NB4 (cell line): ENCODE data around the gene CCDC121.
"Not testable (repeated sequence)": the region's sequence is repeated elsewhere in the genome, so short reads cannot be mapped to it uniquely, and the experiment has no call there.

Source experiments
- DNase-seq: peaks from one replicate; pipeline ENCODE4 v3.0.0; 2010; ENCODE audit warnings: low read depth
- H3K4me3 ChIP-seq: one replicate; pipeline ENCODE4 v1.5.1; 2011; ENCODE audit warnings: mild to moderate bottlenecking, low read depth, low read length, moderate library complexity
- MYC ChIP-seq: IDR thresholded peaks from 2 replicates; pipeline ENCODE4 v1.6.1; 2011; ENCODE audit warnings: low read depth, low read length
- POLR2A ChIP-seq: IDR thresholded peaks from 2 replicates; pipeline ENCODE4 v1.6.1; 2011; ENCODE audit warnings: mild to moderate bottlenecking; ENCODE audit not compliant: insufficient read length; ENCODE audit errors: extremely low read depth
- TF ChIP-seq, protein P1 (sequence below): IDR thresholded peaks from one replicate; pipeline ENCODE4 v1.5.1; 2012; ENCODE audit warnings: low read depth, low read length
- TF ChIP-seq, protein P2 (sequence below): IDR thresholded peaks from 2 replicates; pipeline ENCODE4 v1.6.1; 2011; ENCODE audit warnings: low read depth, low read length

The CCDC121 gene

DNA sequence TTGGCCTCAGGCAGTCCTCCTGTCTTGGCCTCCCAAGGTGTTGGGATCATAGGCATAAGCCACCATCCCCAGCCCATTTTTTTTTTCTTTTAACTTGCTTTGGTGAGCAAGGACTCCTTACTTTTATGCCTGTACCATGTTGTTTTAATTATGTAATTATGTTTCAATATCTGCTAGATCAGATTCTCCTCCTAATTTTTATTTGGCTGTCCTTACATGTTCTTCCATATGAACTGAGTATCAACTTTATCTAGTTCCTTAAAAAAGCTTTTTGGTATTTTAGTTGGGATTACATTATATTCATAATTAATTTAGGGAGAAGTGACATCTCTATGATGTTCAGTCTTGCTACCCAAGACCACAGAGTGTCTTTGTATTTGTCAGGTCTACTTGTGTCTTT lies 16.4 kb upstream of the CCDC121 start:
- DNase-seq = no peak
- H3K4me3 ChIP-seq = no peak overlapping the region
- TF ChIP-seq, protein P1, sequence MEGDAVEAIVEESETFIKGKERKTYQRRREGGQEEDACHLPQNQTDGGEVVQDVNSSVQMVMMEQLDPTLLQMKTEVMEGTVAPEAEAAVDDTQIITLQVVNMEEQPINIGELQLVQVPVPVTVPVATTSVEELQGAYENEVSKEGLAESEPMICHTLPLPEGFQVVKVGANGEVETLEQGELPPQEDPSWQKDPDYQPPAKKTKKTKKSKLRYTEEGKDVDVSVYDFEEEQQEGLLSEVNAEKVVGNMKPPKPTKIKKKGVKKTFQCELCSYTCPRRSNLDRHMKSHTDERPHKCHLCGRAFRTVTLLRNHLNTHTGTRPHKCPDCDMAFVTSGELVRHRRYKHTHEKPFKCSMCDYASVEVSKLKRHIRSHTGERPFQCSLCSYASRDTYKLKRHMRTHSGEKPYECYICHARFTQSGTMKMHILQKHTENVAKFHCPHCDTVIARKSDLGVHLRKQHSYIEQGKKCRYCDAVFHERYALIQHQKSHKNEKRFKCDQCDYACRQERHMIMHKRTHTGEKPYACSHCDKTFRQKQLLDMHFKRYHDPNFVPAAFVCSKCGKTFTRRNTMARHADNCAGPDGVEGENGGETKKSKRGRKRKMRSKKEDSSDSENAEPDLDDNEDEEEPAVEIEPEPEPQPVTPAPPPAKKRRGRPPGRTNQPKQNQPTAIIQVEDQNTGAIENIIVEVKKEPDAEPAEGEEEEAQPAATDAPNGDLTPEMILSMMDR = no peak
- no peak for TF ChIP-seq MYC
- no peak for TF ChIP-seq POLR2A

DNA sequence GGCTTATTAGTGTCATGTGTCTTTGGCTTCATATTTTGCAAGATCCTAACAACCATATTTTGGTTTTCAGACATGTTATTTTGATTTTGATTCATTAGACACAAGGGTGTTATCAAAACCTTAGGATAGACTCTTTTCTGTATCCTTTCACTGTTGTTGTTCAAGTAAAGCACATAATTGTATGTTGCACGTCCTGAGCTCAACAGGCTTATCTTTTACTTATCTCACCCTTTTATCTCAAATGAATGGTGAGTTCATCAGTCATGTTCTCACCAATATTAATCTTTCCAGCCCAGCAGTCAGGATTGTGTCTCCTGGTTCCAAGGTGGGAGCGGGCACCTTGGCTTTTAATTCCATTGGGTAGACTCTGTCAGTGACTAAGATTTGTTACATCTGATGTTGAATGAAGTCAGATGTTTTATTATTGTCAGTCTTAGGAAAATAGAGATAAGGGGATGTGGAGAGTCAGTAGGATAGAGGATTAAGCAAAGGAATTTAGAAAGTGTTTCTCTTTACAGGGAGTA lies 12.0 kb upstream of the CCDC121 start:
- TF ChIP-seq MYC = no peak
- TF ChIP-seq, protein P2, sequence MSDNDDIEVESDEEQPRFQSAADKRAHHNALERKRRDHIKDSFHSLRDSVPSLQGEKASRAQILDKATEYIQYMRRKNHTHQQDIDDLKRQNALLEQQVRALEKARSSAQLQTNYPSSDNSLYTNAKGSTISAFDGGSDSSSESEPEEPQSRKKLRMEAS = no peak
- TF ChIP-seq POLR2A = no peak
- TF ChIP-seq, protein P1 = no peak
- no peak for DNase-seq
- H3K4me3 ChIP-seq = no peak overlapping the region

DNA sequence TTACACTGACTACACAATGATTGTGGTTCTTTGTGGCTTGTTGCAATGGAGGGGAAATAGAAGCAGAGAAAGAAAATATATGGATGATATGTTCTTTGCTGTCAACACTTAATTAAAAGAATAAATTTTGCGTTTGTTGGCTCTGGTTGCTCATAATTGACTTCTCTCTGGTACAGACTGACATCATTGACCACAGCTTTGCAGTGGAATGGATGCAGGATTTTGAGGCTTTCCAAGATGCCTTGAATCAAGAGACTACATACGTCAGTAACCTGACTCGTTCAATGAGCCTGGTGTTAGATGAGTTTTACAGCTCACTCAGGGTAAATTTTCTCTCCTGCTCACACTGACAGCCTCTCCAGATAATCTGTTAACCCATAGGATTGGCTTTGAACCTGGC lies 9.9 kb upstream of the CCDC121 start:
- no peak for DNase-seq
- TF ChIP-seq, protein P1 = no peak
- no peak for TF ChIP-seq POLR2A
- no peak for TF ChIP-seq MYC
- TF ChIP-seq, protein P2 = no peak
- no peak overlapping the region for H3K4me3 ChIP-seq

DNA sequence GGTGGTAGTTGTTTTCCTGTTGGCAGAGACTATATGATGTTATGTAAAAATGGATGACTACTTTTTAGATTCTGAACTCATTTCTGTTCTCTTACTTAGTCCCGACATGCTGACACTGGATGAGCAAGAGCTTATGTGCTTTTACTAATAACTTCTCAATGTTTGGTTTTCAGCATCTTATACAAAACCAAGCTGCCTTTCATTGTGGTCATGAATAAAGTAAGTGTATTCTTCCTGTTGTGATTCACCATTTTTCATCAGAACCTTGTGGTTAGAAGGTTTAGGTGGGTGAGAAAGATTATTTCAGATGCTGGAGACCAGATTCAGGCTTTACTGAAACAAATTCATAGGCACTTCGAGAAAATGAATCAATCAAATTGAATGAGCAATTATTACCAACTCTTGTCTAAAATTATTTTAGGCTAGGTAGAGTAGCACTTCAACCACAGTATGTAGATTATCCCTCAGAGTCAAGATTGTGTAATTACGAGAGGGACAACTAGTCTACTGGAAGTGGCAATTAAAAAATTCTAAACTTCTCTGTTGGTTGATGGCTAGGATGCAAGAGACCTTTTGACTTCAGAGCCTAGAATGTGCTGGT lies 9.3 kb upstream of the CCDC121 start:
- TF ChIP-seq, protein P1 = no peak
- TF ChIP-seq, protein P2 = no peak
- TF ChIP-seq MYC (no peak), POLR2A (no peak)
- no peak for DNase-seq
- H3K4me3 ChIP-seq = no peak overlapping the region

DNA sequence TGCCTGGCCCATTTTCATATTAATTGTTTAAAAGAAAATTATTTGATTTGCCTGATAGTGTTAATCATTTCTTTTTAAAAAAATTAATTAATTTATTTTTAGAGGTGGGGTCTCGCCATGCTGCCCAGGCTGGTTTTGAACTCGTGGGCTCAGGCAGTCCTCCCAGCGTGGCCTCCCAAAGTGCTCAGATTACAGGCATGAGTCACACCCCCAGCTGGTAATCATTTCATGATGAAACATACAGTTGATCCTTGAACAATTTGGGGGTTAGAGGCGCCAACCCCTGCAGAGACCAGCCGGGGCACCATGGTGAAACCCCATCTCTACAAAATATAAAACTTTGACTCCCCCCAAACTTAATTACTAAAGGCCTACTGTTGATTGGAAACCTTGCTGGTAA lies 8.0 kb upstream of the CCDC121 start:
- TF ChIP-seq, protein P2 = no peak
- H3K4me3 ChIP-seq = no peak overlapping the region
- peak; percentile 9 for DNase-seq

DNA sequence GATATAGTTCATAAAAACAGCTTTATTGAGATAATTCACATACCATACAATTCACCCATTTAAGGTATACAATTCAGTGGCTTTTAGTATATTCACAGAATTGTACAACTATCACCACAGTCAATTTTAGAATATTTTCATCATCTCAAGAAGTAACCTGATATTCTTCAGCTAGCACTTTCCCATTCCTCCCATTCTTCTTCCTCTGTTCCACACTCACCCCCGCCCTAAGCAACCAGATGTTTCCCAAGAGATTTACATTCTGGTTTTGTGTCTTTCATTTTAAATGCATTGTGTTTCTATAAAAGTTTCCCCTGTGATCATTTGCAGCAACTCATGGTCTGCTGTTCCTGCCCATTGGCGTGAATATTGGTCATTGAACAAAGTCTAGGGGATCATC lies 5.5 kb upstream of the CCDC121 start:
- DNase-seq = no peak
- TF ChIP-seq POLR2A (no peak), MYC (no peak)
- TF ChIP-seq, protein P2 = no peak
- TF ChIP-seq, protein P1 = no peak
- H3K4me3 ChIP-seq = no peak overlapping the region

DNA sequence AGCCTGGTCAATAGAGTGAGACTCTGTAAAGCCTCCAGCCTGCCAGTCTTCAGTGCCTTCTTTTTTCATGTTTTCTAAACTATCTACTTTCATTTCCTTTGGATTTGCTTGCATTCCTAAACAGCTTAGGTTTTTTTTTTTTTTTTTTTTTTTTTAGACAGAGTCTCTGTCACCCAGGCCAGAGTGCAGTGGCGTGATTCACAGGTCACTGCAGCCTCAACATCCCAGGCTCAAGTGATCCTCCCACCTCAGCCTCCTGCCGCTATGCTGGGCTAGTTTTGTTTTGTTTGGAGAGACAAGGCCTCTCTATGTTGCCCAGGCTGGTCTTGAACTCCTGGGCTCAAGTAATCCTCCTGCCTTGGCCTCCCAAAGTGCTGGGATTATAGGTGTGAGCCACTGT lies 1.4 kb upstream of the CCDC121 start:
- H3K4me3 ChIP-seq, DNase-seq: not testable (repeated sequence)
